Measurements from ENCODE around the gene DNASE1L3. TPM values are rescaled to one million over a fixed set of nuclear protein-coding genes. Genes with fewer than 3 reads are reported as not detected.
A peak's percentile ranks its signal among the peaks of the same experiment; 100 is the strongest.

DNASE1L3 gene
- total and polyA plus RNA-seq, 2 of the 13 experiments (the other 11 are each of a cell fraction or from before 2014, with no cell fraction given) = 0.86 to 1.7 TPM

DNA sequence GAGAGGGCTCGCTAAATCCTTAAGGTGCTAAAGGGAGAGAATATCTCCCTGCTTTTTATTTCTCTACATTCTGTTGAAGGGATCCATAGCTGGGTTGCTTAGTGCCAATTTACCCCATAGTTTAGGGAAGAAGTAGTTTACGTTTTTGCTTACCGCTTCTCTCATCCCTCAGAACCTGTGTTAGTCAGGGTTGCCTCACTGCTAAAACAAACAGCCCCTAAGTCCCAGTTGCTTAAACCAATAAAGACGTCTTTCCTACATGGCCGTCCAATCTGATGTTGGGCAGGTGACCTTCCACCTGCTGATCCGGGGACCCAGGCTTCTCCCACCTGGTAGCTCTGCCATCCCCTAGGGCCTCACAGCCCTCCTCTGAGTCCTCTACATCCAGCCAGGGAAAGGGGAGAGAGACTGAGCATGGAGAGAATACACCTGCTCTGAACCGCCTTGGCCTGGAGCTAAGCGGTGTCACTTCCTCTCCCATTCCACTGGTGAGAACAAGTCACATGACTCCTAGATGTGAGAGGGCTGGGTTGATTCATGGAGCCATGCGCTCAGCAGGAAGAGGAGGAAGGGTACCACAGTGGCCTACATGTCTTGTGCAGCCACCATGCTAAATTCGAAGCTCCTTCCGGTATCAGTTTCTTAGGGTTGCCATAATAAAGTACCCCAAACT is 26.3 kb downstream of the DNASE1L3 start:
- intact Hi-C loops (cut with micrococcal nuclease; ENCODE audit: unreplicated experiment) = no loop called here
- POLR2A ChIA-PET = no interaction called here
- TF ChIP-seq, protein P1, sequence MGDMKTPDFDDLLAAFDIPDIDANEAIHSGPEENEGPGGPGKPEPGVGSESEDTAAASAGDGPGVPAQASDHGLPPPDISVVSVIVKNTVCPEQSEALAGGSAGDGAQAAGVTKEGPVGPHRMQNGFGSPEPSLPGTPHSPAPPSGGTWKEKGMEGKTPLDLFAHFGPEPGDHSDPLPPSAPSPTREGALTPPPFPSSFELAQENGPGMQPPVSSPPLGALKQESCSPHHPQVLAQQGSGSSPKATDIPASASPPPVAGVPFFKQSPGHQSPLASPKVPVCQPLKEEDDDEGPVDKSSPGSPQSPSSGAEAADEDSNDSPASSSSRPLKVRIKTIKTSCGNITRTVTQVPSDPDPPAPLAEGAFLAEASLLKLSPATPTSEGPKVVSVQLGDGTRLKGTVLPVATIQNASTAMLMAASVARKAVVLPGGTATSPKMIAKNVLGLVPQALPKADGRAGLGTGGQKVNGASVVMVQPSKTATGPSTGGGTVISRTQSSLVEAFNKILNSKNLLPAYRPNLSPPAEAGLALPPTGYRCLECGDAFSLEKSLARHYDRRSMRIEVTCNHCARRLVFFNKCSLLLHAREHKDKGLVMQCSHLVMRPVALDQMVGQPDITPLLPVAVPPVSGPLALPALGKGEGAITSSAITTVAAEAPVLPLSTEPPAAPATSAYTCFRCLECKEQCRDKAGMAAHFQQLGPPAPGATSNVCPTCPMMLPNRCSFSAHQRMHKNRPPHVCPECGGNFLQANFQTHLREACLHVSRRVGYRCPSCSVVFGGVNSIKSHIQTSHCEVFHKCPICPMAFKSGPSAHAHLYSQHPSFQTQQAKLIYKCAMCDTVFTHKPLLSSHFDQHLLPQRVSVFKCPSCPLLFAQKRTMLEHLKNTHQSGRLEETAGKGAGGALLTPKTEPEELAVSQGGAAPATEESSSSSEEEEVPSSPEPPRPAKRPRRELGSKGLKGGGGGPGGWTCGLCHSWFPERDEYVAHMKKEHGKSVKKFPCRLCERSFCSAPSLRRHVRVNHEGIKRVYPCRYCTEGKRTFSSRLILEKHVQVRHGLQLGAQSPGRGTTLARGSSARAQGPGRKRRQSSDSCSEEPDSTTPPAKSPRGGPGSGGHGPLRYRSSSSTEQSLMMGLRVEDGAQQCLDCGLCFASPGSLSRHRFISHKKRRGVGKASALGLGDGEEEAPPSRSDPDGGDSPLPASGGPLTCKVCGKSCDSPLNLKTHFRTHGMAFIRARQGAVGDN (CRISPR knock-in tag; IDR thresholded peaks at IDR 0.05) = 0 out of 2 replicates have a peak, but pooled peaks have one; percentile 20
- peak; percentile 66; the same call in 1 of the 2 replicates for TF ChIP-seq RBAK (CRISPR knock-in tag; IDR thresholded peaks at IDR 0.05)
- TF ChIP-seq KLF9 (CRISPR knock-in tag; IDR thresholded peaks at IDR 0.05; ENCODE audit: low read depth) = no peak
- no peak for TF ChIP-seq DPF2 (CRISPR knock-in tag; IDR thresholded peaks at IDR 0.05; ENCODE audit: borderline replicate concordance, low read depth)
- TF ChIP-seq FOXA1 (IDR thresholded peaks at IDR 0.05) = no peak
- TF ChIP-seq FOXA1 (CRISPR knock-in tag; IDR thresholded peaks at IDR 0.05) = no peak
- TF ChIP-seq KDM3A (CRISPR knock-in tag; IDR thresholded peaks at IDR 0.05; ENCODE audit: low read depth) = no peak
- TF ChIP-seq ZFP62 (CRISPR knock-in tag; IDR thresholded peaks at IDR 0.05) = no peak
- TF ChIP-seq TEAD2 (CRISPR knock-in tag; IDR thresholded peaks at IDR 0.05) = no peak
- no peak for TF ChIP-seq RELA (CRISPR knock-in tag; IDR thresholded peaks at IDR 0.05)
- no peak for TF ChIP-seq ZZZ3 (CRISPR knock-in tag; IDR thresholded peaks at IDR 0.05; ENCODE audit: borderline replicate concordance)
- no peak for TF ChIP-seq ZNF331 (CRISPR knock-in tag; IDR thresholded peaks at IDR 0.05)
- TF ChIP-seq NR3C1 (CRISPR knock-in tag; IDR thresholded peaks at IDR 0.05) = no peak
- no peak for TF ChIP-seq ZNF546 (CRISPR knock-in tag; conservative IDR thresholded peaks at IDR 0.05)
- TF ChIP-seq ZNF12 (CRISPR knock-in tag; IDR thresholded peaks at IDR 0.05) = peak; percentile 97
- no peak for TF ChIP-seq ZNF431 (CRISPR knock-in tag; IDR thresholded peaks at IDR 0.05; ENCODE audit: borderline replicate concordance, low read depth)
- no peak for TF ChIP-seq RAD21 (CRISPR knock-in tag; IDR thresholded peaks at IDR 0.05)
- TF ChIP-seq, protein P2, sequence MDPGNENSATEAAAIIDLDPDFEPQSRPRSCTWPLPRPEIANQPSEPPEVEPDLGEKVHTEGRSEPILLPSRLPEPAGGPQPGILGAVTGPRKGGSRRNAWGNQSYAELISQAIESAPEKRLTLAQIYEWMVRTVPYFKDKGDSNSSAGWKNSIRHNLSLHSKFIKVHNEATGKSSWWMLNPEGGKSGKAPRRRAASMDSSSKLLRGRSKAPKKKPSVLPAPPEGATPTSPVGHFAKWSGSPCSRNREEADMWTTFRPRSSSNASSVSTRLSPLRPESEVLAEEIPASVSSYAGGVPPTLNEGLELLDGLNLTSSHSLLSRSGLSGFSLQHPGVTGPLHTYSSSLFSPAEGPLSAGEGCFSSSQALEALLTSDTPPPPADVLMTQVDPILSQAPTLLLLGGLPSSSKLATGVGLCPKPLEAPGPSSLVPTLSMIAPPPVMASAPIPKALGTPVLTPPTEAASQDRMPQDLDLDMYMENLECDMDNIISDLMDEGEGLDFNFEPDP (CRISPR knock-in tag; conservative IDR thresholded peaks at IDR 0.05) = no peak
- TF ChIP-seq, protein P3, sequence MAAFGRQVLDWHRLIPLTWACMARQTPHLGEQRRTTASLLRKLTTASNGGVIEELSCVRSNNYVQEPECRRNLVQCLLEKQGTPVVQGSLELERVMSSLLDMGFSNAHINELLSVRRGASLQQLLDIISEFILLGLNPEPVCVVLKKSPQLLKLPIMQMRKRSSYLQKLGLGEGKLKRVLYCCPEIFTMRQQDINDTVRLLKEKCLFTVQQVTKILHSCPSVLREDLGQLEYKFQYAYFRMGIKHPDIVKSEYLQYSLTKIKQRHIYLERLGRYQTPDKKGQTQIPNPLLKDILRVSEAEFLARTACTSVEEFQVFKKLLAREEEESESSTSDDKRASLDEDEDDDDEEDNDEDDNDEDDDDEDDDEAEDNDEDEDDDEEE (CRISPR knock-in tag; IDR thresholded peaks at IDR 0.05) = no peak
- no peak for TF ChIP-seq MXD4 (CRISPR knock-in tag; IDR thresholded peaks at IDR 0.05)
- no peak for TF ChIP-seq RFXAP (CRISPR knock-in tag; IDR thresholded peaks at IDR 0.05; ENCODE audit: borderline replicate concordance)

More for the DNA sequence above, 26.3 kb downstream of the DNASE1L3 start:
- H2AFZ ChIP-seq (ENCODE audit: low read length) = no peak overlapping the region
- H4K20me1 ChIP-seq (ENCODE audit: insufficient read depth, low read length) = no peaks in the 10 kb centered on the region
- no peak overlapping the region for H3K9ac ChIP-seq (ENCODE audit: insufficient read depth, low read depth, low read length)
- H3K79me2 ChIP-seq (ENCODE audit: insufficient read depth, low read length) = no peaks in the 10 kb centered on the region
- FAIRE-seq (no peak), ATAC-seq (no peak), DNase-seq (ENCODE audit: low spot score) (no peak)
- no TSS peak for BruUV-seq (replicated peaks)
- no peak overlapping the region for H3K4me2 ChIP-seq (ENCODE audit: low read depth, low read length)
- H3K4me1 ChIP-seq (ENCODE audit: insufficient read depth, low read length) = peaks cover 90% of the 10 kb centered on the region
- H3K4me3 ChIP-seq (replicated peaks in 1 of 3; ENCODE audit: insufficient read depth in 1 of 3, low read depth in 2 of 3, low read length in 3 of 3) = no peak overlapping the region
- CTCF ChIA-PET (ENCODE audit: low intra/inter-chr PET ratio, low total read pairs) = no interaction called here
- no peaks in the 10 kb centered on the region for H3K36me3 ChIP-seq (replicated peaks in 1 of 2; ENCODE audit: control insufficient read depth in 1 of 2, insufficient read depth in 2 of 2, low read length in 2 of 2)
- no peak overlapping the region for H3K27ac ChIP-seq (ENCODE audit: extremely low read length, insufficient read depth, low read length)
- WGBS (ENCODE audit: low lambda C conversion rate) = 49% methylated on average over 8 of the region's 11 CpGs
- in situ Hi-C loops (cut with HindIII; ENCODE audit: extremely low pct_ligation_motif_present, low pct_unique_long_range_greater_than_20kb) = loop anchor here (5.0 to 10.0 kb wide), 2 partner anchors 33 to 230 kb away; no protein-coding TSS in a partner anchor
- H3K9me3 ChIP-seq (ENCODE audit: low read length) = no peaks in the 10 kb centered on the region
- H3K27me3 ChIP-seq (ENCODE audit: control insufficient read depth in 1 of 2, insufficient read depth in 2 of 2, low read length in 2 of 2) = 0 out of 5 replicates have a peak, but pooled peaks cover 0 to 4% of the 10 kb centered on the region in 2 experiments
